ENCODE measurements around the gene TTC3. TPM values are rescaled to one million over a fixed set of nuclear protein-coding genes. Genes with fewer than 3 reads are reported as not detected.

TTC3 gene
- total and polyA plus RNA-seq, 9 of the 15 experiments (the other 6 are each of a cell fraction or from before 2014, with no cell fraction given), result 17.5 to 92.0 (median 59.5) TPM

DNA sequence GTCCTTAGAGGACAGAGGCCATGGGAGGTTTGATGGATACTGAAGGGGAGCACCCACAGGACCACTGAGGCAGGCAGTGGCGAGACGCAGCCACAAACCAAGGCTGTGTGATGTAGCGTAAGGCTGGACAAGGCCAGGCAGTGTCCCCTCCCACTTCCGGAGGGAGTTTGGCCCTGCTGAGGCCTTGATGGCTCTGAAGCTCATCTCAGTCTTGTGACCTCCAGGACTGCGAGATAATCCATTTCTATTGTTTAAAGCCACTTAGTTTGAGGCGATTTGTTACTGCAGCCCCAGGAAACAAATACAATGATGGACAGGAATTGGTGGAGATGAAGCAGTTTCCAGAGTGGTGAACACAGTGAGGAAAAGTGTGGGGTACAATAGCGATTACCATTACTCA, 15.4 kb upstream of the TTC3 start:
- ATAC-seq (no peak), DNase-seq (ENCODE audit: extremely low read depth in 1 of 4, low spot score in 3 of 4) (no peak), FAIRE-seq (no peak)
- POLR2A ChIA-PET, result interaction anchor here (0.6 kb wide), 1 partner anchor 351 kb away, joined by 3 read pairs; no protein-coding TSS in a partner anchor
- H3K36me3 ChIP-seq (ENCODE audit: control insufficient read depth, insufficient read depth, low read length), result no peaks in the 10 kb centered on the region
- H2AFZ ChIP-seq (ENCODE audit: low read depth, low read length), result 0 out of 2 replicates have a peak overlapping the region, but pooled peaks have one; percentile 1
- H3K27me3 ChIP-seq (ENCODE audit: control insufficient read depth in 2 of 2, insufficient read depth in 2 of 2, low read length in 2 of 2), result no peaks in the 10 kb centered on the region
- CTCF ChIA-PET (ENCODE audit: low intra/inter-chr PET ratio), result no interaction called here
- H3K9me3 ChIP-seq (replicated peaks; ENCODE audit: control insufficient read depth, insufficient read depth, low read depth, low read length), result no peaks in the 10 kb centered on the region
- H3K4me2 ChIP-seq (ENCODE audit: insufficient read depth, low read length), result no peak overlapping the region
- BruUV-seq (replicated peaks), result no TSS peak
- H3K27ac ChIP-seq (ENCODE audit: extremely low read depth, low read depth, low read length), result no peak overlapping the region
- in situ Hi-C loops (cut with MboI) (no loop called here), intact Hi-C loops (cut with micrococcal nuclease) (no loop called here)
- H3K79me2 ChIP-seq (ENCODE audit: control insufficient read depth, insufficient read depth, low read length), result no peaks in the 10 kb centered on the region
- H3K9me1 ChIP-seq (ENCODE audit: control insufficient read depth, insufficient read depth, low read length), result no peaks in the 10 kb centered on the region
- no peaks in the 10 kb centered on the region; a peak in 1 of 5 replicates for H3K4me1 ChIP-seq (replicated peaks in 1 of 2; ENCODE audit: control insufficient read depth in 2 of 2, insufficient read depth in 2 of 2, low read length in 2 of 2)
- TF ChIP-seq YBX1 (IDR thresholded peaks at IDR 0.05), result no peak
- no peak for TF ChIP-seq ZNF311 (CRISPR knock-in tag; IDR thresholded peaks at IDR 0.05)
- no peak for TF ChIP-seq RBM39 (optimal IDR thresholded peaks at IDR 0.05; ENCODE audit: low read depth, low read length)
- TF ChIP-seq NFYB (IDR thresholded peaks at IDR 0.05; ENCODE audit: extremely low read depth, insufficient read length), result no peak
- no peak for TF ChIP-seq PTRF (tag; IDR thresholded peaks at IDR 0.05)
- no peak for TF ChIP-seq RUNX1 (IDR thresholded peaks at IDR 0.05; ENCODE audit: low read depth)
- TF ChIP-seq SIN3B (IDR thresholded peaks at IDR 0.05; ENCODE audit: low read depth), result no peak
- no peak for TF ChIP-seq ELK1 (CRISPR knock-in tag; IDR thresholded peaks at IDR 0.05)
- TF ChIP-seq HNRNPLL (IDR thresholded peaks at IDR 0.05; ENCODE audit: low read depth, low read length, poor library complexity, severe bottlenecking), result no peak
- 59% methylated on average over 7 of the region's 7 CpGs for WGBS (ENCODE audit: insufficient coverage, low coverage, missing lambda C conversion rate)
- H4K20me1 ChIP-seq (replicated peaks; ENCODE audit: control insufficient read depth, insufficient read depth, low read length), result no peaks in the 10 kb centered on the region
- H3K9ac ChIP-seq (ENCODE audit: insufficient read depth in 1 of 2, low read depth in 2 of 2, low read length in 2 of 2), result no peak overlapping the region
- H3K4me3 ChIP-seq, result no peak overlapping the region
